HUES64 (cell line): ENCODE data around the gene ZNF746. TPM values are rescaled to one million over a fixed set of nuclear protein-coding genes. Genes with fewer than 3 reads are reported as not detected.
A peak's percentile ranks its signal among the peaks of the same experiment; 100 is the strongest.

Experiments used
- H3K27ac ChIP-seq: 2 replicates; pipeline ENCODE4 v1.7.0; 2013; ENCODE audit warnings: low read depth, low read length, inconsistent platforms
- H3K27me3 ChIP-seq: 2 replicates; pipeline ENCODE4 v1.6.1; 2013; ENCODE audit warnings: mild to moderate bottlenecking, low read length; ENCODE audit not compliant: insufficient read depth
- H3K36me3 ChIP-seq: 2 replicates; pipeline ENCODE4 v1.6.1; 2013; ENCODE audit warnings: mild to moderate bottlenecking, low read length; ENCODE audit not compliant: insufficient read depth
- H3K4me1 ChIP-seq: 2 replicates; pipeline ENCODE4 v1.6.1; 2013; ENCODE audit warnings: mild to moderate bottlenecking, low read length, moderate library complexity; ENCODE audit not compliant: insufficient read depth
- H3K4me3 ChIP-seq: 2 replicates; pipeline ENCODE4 v1.5.1; 2013; ENCODE audit warnings: mild to moderate bottlenecking, low read length, moderate library complexity
- H3K9ac ChIP-seq: 2 replicates; pipeline ENCODE4 v1.6.1; 2013; ENCODE audit warnings: mild to moderate bottlenecking, low read depth, low read length
- H3K9me3 ChIP-seq: 2 replicates; pipeline ENCODE4 v1.6.1; 2013; ENCODE audit warnings: low read depth, low read length; ENCODE audit not compliant: insufficient read depth
- WGBS: fragments of 150-250, 120-280 bp; methylation state at CpG from one replicate; pipeline ENCODE4 v1.1.7; 2013; ENCODE audit warnings: missing lambda C conversion rate; 5-methylcytosine and 5-hydroxymethylcytosine counted together
- polyA plus RNA-seq, 2 experiments: library from polyadenylated mRNA; stranded (reverse); fragments of 50-300 nt; gene quantifications; one replicate each; pipeline ENCODE4 v1.2.3, GENCODE V29; 2013

ZNF746 gene
- 9.1 TPM for polyA plus RNA-seq (2013, experiment 1 of 2)
- polyA plus RNA-seq (2013, experiment 2 of 2) = 10.9 TPM

DNA sequence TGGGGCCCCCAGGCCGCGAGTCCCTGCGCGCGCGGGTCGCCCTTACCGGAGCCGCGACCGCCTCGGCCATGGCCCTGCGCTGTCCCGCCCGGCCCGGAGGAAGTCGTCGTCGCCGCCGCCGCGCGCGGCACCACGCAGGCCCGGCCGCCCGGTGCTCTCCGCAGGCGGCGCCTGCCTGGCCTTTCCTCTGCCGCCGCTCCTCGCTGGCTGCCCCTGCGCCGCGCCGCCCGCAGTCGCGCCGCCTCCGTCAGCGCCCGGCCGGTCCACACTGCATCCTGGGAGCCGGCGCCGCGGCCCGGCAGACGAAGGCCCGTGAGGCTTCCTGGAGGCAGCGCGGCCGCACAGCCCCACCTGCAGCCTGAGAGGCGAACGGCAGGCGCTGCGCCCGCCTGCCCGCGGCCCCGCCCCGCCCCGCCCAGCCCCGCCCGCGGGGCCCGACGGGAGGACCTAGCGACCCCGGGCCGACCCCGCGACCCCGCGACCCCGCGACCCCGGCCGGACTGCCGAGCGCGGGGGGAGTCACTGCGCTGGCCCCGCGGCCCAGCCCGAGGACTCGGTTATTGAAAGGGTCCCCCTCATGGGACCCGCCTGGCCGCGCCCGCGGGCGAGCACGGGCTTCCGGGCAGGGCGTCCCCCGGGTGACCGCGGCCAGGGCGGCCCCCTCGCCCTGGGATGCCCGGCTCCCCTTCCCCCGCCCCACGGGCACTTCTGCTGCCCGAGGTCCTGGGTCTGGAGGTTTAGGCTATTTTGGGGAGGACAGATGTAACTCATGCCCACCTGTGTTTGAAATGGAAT, at the start of gene ZNF746:
TSS of gene ZNF746 (minus strand) at position 343 of the 795 bp plus-strand sequence. CDS start at position 70, 273 bp downstream.
- peak within 1 kb of the TSS; percentile 87 for H3K4me3 ChIP-seq
- no peak within 1 kb of the TSS for H3K27ac ChIP-seq
- peaks cover 15% of the 10 kb centered on the region for H3K36me3 ChIP-seq
- peaks cover 36% of the 10 kb centered on the region for H3K27me3 ChIP-seq
- under 1% methylated on average over 107 of the region's 109 CpGs for whole genome bisulfite sequencing
- H3K4me1 ChIP-seq = no peaks in the 10 kb centered on the region
- H3K9ac ChIP-seq = peak within 1 kb of the TSS; percentile 80
- H3K9me3 ChIP-seq = no peaks in the 10 kb centered on the region

GRCh38 chr7:149547126-149547525, 49.5 kb upstream of the ZNF746 start:
- Histone ChIP-seq H3K4me3 (no peak overlapping the region), H3K27me3 (no peaks in the 10 kb centered on the region), H3K9me3 (no peaks in the 10 kb centered on the region; the same call in 1 of the 2 replicates), H3K4me1 (no peaks in the 10 kb centered on the region), H3K27ac (no peak overlapping the region), H3K9ac (no peak overlapping the region), H3K36me3 (peaks cover 57% of the 10 kb centered on the region)
- 97% methylated on average over 3 of the region's 3 CpGs for WGBS

- Histone ChIP-seq H3K9me3 (peaks cover 4% of the 10 kb centered on the region; the same call in 1 of the 2 replicates), H3K36me3 (peaks cover 49% of the 10 kb centered on the region), H3K4me1 (no peaks in the 10 kb centered on the region), H3K27ac (no peak overlapping the region), H3K9ac (no peak overlapping the region), H3K27me3 (no peaks in the 10 kb centered on the region), H3K4me3 (no peak overlapping the region)
- WGBS = 88% methylated on average over 2 of the region's 2 CpGs
These were observed 48.7 kb upstream of the ZNF746 start for GRCh38 chr7:149546331-149546730.

DNA sequence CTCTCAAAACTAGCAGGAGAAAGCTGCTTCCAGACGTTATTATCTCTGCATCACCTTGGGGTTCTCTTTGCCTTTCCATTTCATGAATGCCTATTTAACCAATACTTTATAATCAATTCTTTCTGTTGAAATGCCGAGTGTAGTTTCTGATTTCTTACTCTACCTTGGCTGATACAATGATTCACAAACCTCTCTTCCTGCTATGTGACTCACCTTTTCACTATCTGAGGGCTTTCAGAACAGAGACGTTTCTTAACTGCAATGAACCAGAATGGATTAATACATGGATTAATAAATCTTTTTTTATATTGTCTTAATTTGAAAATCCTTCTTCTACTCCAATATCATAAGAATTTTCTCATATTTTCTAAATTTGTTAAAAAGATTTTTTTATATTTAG, 46.4 kb upstream of the ZNF746 start:
- Histone ChIP-seq H3K9me3 (peaks cover 12% of the 10 kb centered on the region; the same call in 1 of the 2 replicates), H3K27ac (no peak overlapping the region), H3K36me3 (peaks cover 26% of the 10 kb centered on the region), H3K9ac (no peak overlapping the region), H3K27me3 (no peaks in the 10 kb centered on the region), H3K4me1 (no peaks in the 10 kb centered on the region), H3K4me3 (no peak overlapping the region)
- WGBS = 70% methylated on average over 3 of the region's 3 CpGs

DNA sequence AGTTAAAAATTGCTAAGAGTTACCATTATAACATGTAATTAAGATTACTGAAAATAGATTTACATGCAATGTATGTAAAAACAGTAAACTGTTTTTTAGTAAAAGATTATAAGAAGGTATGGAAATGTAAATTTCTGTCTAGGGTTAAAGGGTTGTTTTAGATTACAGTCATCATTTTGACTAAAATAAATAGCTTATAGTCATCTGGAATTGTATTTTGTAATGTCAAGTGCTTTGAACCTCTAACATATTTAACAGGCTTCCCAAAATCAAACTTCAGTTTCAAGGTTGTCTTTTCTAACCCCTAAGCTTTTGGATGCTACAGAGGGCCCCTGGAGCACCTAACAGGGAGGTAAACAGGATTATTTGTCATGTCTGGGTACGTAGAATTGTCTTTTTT, 35.0 kb upstream of the ZNF746 start:
- Histone ChIP-seq H3K4me1 (no peaks in the 10 kb centered on the region), H3K4me3 (no peak overlapping the region), H3K36me3 (no peaks in the 10 kb centered on the region), H3K9ac (no peak overlapping the region), H3K27ac (no peak overlapping the region), H3K9me3 (peaks cover 87% of the 10 kb centered on the region), H3K27me3 (no peaks in the 10 kb centered on the region)
- 92% methylated on average over 1 of the region's 1 CpG for WGBS

- Histone ChIP-seq H3K9me3 (peaks cover 86% of the 10 kb centered on the region), H3K4me3 (no peak overlapping the region), H3K36me3 (no peaks in the 10 kb centered on the region), H3K9ac (no peak overlapping the region), H3K4me1 (no peaks in the 10 kb centered on the region), H3K27me3 (no peaks in the 10 kb centered on the region), H3K27ac (no peak overlapping the region)
- 63% methylated on average over 4 of the region's 4 CpGs for WGBS
These were observed 31.6 kb upstream of the ZNF746 start for GRCh38 chr7:149529136-149529718.

DNA sequence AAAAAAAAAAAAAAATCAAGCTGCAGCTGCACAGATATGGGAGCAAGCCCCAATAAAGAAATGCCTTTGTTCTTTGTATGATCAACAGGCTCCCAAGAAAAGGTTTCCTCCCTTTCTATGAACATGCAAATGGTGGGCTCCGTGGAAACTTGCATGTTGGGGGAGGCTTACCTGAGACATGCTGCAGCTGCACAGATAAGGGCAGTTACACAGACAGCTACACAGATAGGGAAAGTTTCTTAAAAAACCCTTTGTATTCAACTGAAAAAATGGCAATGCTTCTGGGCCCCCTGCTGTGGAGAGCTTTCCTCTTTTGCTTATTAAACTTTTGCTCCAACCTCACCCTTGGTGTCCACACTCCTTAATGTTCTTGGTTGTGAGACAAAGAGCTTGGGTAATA, 29.8 kb upstream of the ZNF746 start:
- Histone ChIP-seq H3K4me1 (no peaks in the 10 kb centered on the region), H3K9me3 (peaks cover 83% of the 10 kb centered on the region), H3K27me3 (no peaks in the 10 kb centered on the region), H3K4me3 (no peak overlapping the region), H3K27ac (no peak overlapping the region), H3K9ac (no peak overlapping the region), H3K36me3 (no peaks in the 10 kb centered on the region)
- WGBS = 86% methylated on average over 1 of the region's 1 CpG

- peaks cover 75% of the 10 kb centered on the region for H3K9me3 ChIP-seq
- no peak overlapping the region for H3K9ac ChIP-seq
- H3K4me1 ChIP-seq = no peaks in the 10 kb centered on the region
- H3K27me3 ChIP-seq = no peaks in the 10 kb centered on the region
- H3K27ac ChIP-seq = no peak overlapping the region
- no peak overlapping the region for H3K4me3 ChIP-seq
- H3K36me3 ChIP-seq = no peaks in the 10 kb centered on the region
- 94% methylated on average over 2 of the region's 3 CpGs for WGBS
These were observed 27.7 kb upstream of the ZNF746 start for GRCh38 chr7:149525280-149525679.

DNA sequence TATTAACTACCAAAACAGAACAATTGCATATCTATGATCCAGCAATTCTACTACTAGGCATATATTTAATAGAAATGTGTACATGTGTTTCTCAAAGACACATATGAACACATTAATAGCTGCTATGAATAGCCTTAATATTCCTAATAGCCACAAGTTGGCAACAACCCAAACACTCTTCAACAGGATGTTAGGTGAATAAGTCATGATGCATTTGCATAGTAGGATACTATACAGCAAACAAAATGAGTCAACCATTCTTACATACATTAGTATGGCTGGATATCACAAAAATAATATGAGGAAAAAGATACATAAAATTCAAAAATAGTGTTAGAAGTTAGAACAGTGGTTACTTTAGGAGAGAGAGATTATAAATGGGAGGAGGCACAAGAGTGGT, 26.8 kb upstream of the ZNF746 start:
- Histone ChIP-seq H3K9ac (no peak overlapping the region), H3K36me3 (no peaks in the 10 kb centered on the region), H3K9me3 (peaks cover 66% of the 10 kb centered on the region), H3K4me1 (no peaks in the 10 kb centered on the region), H3K27me3 (no peaks in the 10 kb centered on the region), H3K4me3 (no peak overlapping the region), H3K27ac (no peak overlapping the region)

DNA sequence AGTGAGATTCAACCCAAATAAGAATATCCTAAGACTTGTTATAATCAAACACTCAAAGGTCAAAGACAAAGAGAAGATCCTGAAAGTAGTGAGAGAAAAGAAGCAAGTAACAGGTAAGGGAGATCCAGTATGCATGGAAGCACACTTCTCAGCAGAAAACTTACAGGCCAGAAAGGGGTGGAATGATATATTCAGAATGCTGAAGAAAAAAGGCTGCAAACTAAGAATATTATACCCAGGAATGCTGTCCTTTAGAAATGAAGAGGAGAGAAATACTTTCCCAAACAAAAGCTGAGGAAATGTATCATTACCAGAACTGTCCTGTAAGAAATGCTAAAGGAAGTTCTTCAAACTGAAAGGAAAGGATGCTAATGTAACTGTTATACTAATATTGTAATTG, 12.6 kb upstream of the ZNF746 start:
- Histone ChIP-seq H3K27ac (no peak overlapping the region), H3K9me3 (peaks cover 46% of the 10 kb centered on the region), H3K4me3 (no peak overlapping the region), H3K4me1 (no peaks in the 10 kb centered on the region), H3K27me3 (no peaks in the 10 kb centered on the region), H3K36me3 (no peaks in the 10 kb centered on the region), H3K9ac (no peak overlapping the region)

DNA sequence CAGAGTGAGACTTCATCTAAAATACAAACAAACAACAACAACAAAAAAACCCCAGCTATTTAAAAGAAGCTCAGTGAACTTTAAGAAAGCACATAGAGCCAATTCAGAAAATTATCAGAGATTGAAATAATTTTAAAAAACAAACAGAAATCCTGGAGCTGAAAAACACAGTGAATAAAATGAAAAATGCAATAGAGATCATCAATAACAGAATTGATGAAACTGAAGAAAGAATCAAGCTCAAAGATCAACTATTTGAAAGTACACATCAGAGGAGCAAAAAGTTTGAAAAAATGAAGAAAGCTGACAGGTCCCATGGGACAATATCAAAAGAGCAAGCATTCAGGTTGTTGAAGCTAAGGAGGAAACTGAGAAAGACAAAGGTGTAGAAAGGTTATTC, 12.2 kb upstream of the ZNF746 start:
- H3K9me3 ChIP-seq = peaks cover 46% of the 10 kb centered on the region
- no peaks in the 10 kb centered on the region for H3K27me3 ChIP-seq
- H3K9ac ChIP-seq = no peak overlapping the region
- H3K36me3 ChIP-seq = no peaks in the 10 kb centered on the region
- no peak overlapping the region for H3K27ac ChIP-seq
- H3K4me1 ChIP-seq = no peaks in the 10 kb centered on the region
- no peak overlapping the region for H3K4me3 ChIP-seq
